ENCODE results near the gene PAX2. TPM values are rescaled to one million over a fixed set of nuclear protein-coding genes. Genes with fewer than 3 reads are reported as not detected.

The PAX2 gene
- total and polyA plus RNA-seq, 2 of the 13 experiments (the other 11 are each of a cell fraction or from before 2014, with no cell fraction given) = not detected

DNA sequence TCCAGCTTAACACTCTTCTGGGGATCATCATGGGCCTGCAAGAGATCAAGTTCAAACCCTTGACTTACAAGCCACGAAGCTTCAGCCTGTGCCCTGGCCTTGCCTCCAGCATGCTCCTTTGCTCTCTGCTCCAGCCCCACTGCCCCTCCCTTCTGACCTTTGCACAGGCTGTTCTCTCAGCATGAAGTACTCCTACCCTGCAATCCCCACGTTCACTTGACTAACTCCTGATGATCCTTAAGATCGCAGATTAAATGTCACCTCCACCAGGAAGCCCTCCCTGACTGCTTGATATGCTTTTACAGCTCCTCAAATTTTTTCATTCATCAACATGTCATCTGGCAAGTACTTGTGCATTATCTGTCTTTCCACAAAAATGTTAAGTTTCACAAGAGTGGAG, 91.9 kb downstream of the PAX2 start (continued):
- TF ChIP-seq HNRNPH1 (optimal IDR thresholded peaks at IDR 0.05; ENCODE audit: low read depth, low read length) (no peak), ZNF234 (CRISPR knock-in tag; conservative IDR thresholded peaks at IDR 0.05) (no peak), ZMYM3 (CRISPR knock-in tag; IDR thresholded peaks at IDR 0.05) (peak; percentile 74), RXRA (CRISPR knock-in tag; IDR thresholded peaks at IDR 0.05) (0 out of 2 replicates have a peak, but pooled peaks have one; percentile 15), ZNF468 (CRISPR knock-in tag; IDR thresholded peaks at IDR 0.05) (no peak), ZSCAN25 (CRISPR knock-in tag; IDR thresholded peaks at IDR 0.05) (peak; percentile 92), PITX1 (CRISPR knock-in tag; IDR thresholded peaks at IDR 0.05) (no peak), ZSCAN20 (CRISPR knock-in tag; IDR thresholded peaks at IDR 0.05; ENCODE audit: borderline replicate concordance) (no peak), MAFK (conservative IDR thresholded peaks at IDR 0.05 in 1 of 2, IDR thresholded peaks at IDR 0.05 in 1 of 2; ENCODE audit: low read length in 2 of 2) (no peak), PCBP2 (optimal IDR thresholded peaks at IDR 0.05; ENCODE audit: low read depth, low read length, poor library complexity, severe bottlenecking) (no peak), RAD51 (IDR thresholded peaks at IDR 0.05; ENCODE audit: borderline replicate concordance) (no peak), ZNF543 (CRISPR knock-in tag; IDR thresholded peaks at IDR 0.05) (no peak), PHF5A (CRISPR knock-in tag; IDR thresholded peaks at IDR 0.05; ENCODE audit: low read depth, unreplicated experiment) (no peak), ZNF614 (CRISPR knock-in tag; IDR thresholded peaks at IDR 0.05; ENCODE audit: borderline replicate concordance) (no peak), ELF1 (CRISPR knock-in tag; IDR thresholded peaks at IDR 0.05) (no peak), SSRP1 (CRISPR knock-in tag; IDR thresholded peaks at IDR 0.05) (no peak), RFX1 (IDR thresholded peaks at IDR 0.05) (no peak), MXD3 (CRISPR knock-in tag; IDR thresholded peaks at IDR 0.05) (no peak), NR2F6 (IDR thresholded peaks at IDR 0.05) (no peak), NR2F6 (CRISPR knock-in tag; IDR thresholded peaks at IDR 0.05) (0 out of 2 replicates have a peak, but pooled peaks have one; percentile 15), HNF4G (IDR thresholded peaks at IDR 0.05; ENCODE audit: borderline replicate concordance, low read depth, low read length) (peak; percentile 64), HNF4G (CRISPR knock-in tag; IDR thresholded peaks at IDR 0.05; ENCODE audit: borderline replicate concordance, low read depth) (no peak), FUBP1 (CRISPR knock-in tag; IDR thresholded peaks at IDR 0.05; ENCODE audit: borderline replicate concordance) (no peak), HNF4A (CRISPR knock-in tag; IDR thresholded peaks at IDR 0.05) (peak; percentile 80), ZNF768 (CRISPR knock-in tag; IDR thresholded peaks at IDR 0.05) (no peak), POLR2A (IDR thresholded peaks at IDR 0.05; ENCODE audit: insufficient read depth in 1 of 2, low read depth in 2 of 2, low read length in 2 of 2) (no peak), RARA (CRISPR knock-in tag; IDR thresholded peaks at IDR 0.05) (peak; percentile 55), MAFG (CRISPR knock-in tag; IDR thresholded peaks at IDR 0.05) (no peak), PPARG (CRISPR knock-in tag; conservative IDR thresholded peaks at IDR 0.05) (0 out of 2 replicates have a peak, but pooled peaks have one; percentile 41), U2AF1 (optimal IDR thresholded peaks at IDR 0.05; ENCODE audit: low read depth, low read length) (no peak), ZFP41 (CRISPR knock-in tag; IDR thresholded peaks at IDR 0.05; ENCODE audit: borderline replicate concordance) (no peak), XBP1 (CRISPR knock-in tag; IDR thresholded peaks at IDR 0.05) (no peak), ZFP36 (IDR thresholded peaks at IDR 0.05; ENCODE audit: borderline replicate concordance, low read depth, low read length, partially characterized antibody) (peak; percentile 94), ZNF563 (CRISPR knock-in tag; IDR thresholded peaks at IDR 0.05) (no peak)
- TF ChIP-seq, protein P1, sequence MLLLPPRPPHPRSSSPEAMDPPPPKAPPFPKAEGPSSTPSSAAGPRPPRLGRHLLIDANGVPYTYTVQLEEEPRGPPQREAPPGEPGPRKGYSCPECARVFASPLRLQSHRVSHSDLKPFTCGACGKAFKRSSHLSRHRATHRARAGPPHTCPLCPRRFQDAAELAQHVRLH (CRISPR knock-in tag; IDR thresholded peaks at IDR 0.05; ENCODE audit: borderline replicate concordance, low read depth) = no peak

Measured in HepG2 (cell line).